Left ventricle myocardium inferior (tissue), 1 donor: ENCODE results near the gene DTX3L. TPM values are rescaled to one million over a fixed set of nuclear protein-coding genes. Genes with fewer than 3 reads are reported as not detected.
A peak's percentile ranks its signal among the peaks of the same experiment; 100 is the strongest.
"Not testable (repeated sequence)": the region's sequence is repeated elsewhere in the genome, so short reads cannot be mapped to it uniquely, and the experiment has no call there.

ENCODE experiments used
- DNase-seq: peaks from one replicate; pipeline ENCODE4 v3.0.0-alpha.2; 2020
- H3K27ac ChIP-seq: fragments of 200-600 bp; replicated peaks from 2 replicates; pipeline ENCODE4 v1.8.0; 2021
- H3K27me3 ChIP-seq: fragments of 200-600 bp; 2 replicates; pipeline ENCODE4 v1.8.0; 2021; ENCODE audit warnings: low read depth
- H3K36me3 ChIP-seq: fragments of 200-600 bp; 2 replicates; pipeline ENCODE4 v1.8.0; 2021
- H3K4me1 ChIP-seq: fragments of 200-600 bp; 2 replicates; pipeline ENCODE4 v1.8.0; 2021
- H3K4me3 ChIP-seq: fragments of 200-600 bp; 2 replicates; pipeline ENCODE4 v1.8.0; 2021; ENCODE audit warnings: mild to moderate bottlenecking, moderate library complexity
- H3K9me3 ChIP-seq: fragments of 200-600 bp; replicated peaks from 2 replicates; pipeline ENCODE4 v1.8.0; 2021
- intact Hi-C: fragments of 100-400 bp; cut with micrococcal nuclease; formaldehyde crosslinking; loops from one replicate; pipeline ENCODE4 v1.11.0; 2022
- total RNA-seq: library from RNA; stranded (reverse); fragmentation: NEBNext Ultra II Directional; extraction: Animal tissue kit (Norgen Biotek cat#: 25700); gene quantifications from one replicate; pipeline ENCODE4 v1.2.1, GENCODE V29; 2021
- TF ChIP-seq, protein P1 (sequence below): fragments of 200-600 bp; IDR thresholded peaks from 2 replicates; pipeline ENCODE4 v1.8.0; 2021; ENCODE audit warnings: antibody characterized with exemption, mild to moderate bottlenecking, borderline replicate concordance
- donor health status: DM: no; HTN: yes; CAD: no; lungs with severe emphysema.

The DTX3L gene
- total RNA-seq, 1 donor from 2014 or later = 13.6 TPM

DNA sequence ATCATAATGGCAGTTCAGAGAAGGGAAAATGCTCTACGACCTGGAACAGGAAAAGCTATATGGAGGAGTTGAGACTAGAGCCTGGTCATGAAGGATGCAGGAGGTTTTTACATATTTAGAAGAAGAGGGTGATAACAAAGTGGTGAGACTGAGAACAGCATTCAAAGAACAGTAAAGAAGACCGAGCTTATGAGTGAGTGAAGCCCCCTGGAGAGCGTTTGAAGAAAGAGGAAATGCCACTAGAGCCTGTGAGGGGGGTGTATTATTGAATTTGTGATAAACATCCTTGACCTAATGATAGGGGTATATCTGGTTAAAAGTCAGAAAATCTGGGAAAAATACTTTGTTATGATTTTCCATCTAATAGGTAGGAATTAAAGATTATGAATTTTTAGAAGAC lies 4.2 kb upstream of the DTX3L start:
- TF ChIP-seq, protein P1, sequence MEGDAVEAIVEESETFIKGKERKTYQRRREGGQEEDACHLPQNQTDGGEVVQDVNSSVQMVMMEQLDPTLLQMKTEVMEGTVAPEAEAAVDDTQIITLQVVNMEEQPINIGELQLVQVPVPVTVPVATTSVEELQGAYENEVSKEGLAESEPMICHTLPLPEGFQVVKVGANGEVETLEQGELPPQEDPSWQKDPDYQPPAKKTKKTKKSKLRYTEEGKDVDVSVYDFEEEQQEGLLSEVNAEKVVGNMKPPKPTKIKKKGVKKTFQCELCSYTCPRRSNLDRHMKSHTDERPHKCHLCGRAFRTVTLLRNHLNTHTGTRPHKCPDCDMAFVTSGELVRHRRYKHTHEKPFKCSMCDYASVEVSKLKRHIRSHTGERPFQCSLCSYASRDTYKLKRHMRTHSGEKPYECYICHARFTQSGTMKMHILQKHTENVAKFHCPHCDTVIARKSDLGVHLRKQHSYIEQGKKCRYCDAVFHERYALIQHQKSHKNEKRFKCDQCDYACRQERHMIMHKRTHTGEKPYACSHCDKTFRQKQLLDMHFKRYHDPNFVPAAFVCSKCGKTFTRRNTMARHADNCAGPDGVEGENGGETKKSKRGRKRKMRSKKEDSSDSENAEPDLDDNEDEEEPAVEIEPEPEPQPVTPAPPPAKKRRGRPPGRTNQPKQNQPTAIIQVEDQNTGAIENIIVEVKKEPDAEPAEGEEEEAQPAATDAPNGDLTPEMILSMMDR = no peak
- intact Hi-C loops = loop anchor here (5.0 kb wide), 1 partner anchor 117 kb away; no protein-coding TSS in a partner anchor
- DNase-seq = no peak
- Histone ChIP-seq H3K4me1 (peaks cover 44% of the 10 kb centered on the region), H3K9me3 (no peaks in the 10 kb centered on the region), H3K27ac (no peak overlapping the region), H3K27me3 (no peaks in the 10 kb centered on the region), H3K4me3 (no peak overlapping the region), H3K36me3 (peaks cover 47% of the 10 kb centered on the region)

DNA sequence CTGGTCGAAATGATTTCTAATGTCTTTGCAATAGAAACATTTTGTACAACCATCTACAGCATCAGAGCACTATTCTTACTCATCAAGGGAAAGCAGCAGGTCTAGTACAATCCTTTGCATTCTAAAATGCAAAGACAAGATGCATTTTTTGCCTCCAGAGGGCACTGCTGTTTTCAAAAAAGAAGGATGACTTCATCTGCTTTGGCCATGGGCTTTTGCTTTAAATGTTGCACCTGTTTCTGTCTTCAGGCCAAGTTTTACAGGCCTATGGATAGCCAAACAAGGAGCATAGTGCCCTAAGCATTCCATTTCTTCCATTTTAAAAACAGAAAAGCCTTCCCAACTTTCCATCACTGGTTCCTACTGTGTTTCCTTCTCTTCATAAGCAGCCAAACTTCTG lies 3.5 kb upstream of the DTX3L start:
- H3K27ac ChIP-seq = no peak overlapping the region
- no peaks in the 10 kb centered on the region for H3K27me3 ChIP-seq
- intact Hi-C loops = loop anchor here (5.0 kb wide), 1 partner anchor 117 kb away; no protein-coding TSS in a partner anchor
- TF ChIP-seq, protein P1 = peak; percentile 60
- no peaks in the 10 kb centered on the region for H3K9me3 ChIP-seq
- H3K36me3 ChIP-seq = peaks cover 40% of the 10 kb centered on the region
- no peak for DNase-seq
- H3K4me3 ChIP-seq = no peak overlapping the region
- H3K4me1 ChIP-seq = peaks cover 51% of the 10 kb centered on the region

DNA sequence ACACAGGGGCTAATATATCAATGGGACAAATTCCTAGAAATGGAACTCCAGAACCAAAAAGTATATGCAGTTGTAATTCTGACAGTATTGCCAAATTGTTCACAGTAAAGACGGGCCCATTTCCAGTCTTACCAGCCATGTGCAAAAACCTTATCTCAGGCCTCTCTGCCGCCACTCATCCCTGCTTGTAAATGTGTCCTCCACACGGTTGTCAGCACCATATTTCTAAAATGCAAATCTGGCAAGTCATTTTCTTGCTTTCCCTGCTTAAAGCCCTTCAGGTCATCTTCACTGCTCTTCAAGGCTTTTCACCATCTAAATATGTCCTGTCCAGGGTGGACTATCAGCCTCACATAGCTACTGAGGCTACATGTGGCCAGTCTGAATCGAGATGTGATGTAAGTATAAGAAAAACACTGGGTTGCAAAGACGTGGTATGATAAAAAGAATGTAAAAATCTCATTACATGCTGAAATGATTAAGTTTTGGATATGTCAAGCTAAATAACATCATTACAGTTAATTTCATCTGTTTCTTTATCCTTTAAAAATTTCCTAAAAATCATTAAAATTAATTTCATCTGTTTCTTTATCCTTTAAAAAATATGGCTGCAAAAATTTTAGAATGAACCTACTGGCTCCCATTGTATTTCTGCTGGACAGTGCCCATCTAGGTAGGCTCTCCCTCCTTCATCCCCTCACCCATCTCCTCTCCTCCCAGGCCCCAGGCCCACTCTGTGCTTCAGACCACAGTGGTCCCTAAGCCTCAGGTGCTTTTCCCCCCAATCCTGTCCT lies 1.0 kb upstream of the DTX3L start:
- Histone ChIP-seq H3K4me1 (peaks cover 56% of the 10 kb centered on the region), H3K4me3 (peak overlapping the region; percentile 86), H3K9me3 (no peaks in the 10 kb centered on the region)

DNA sequence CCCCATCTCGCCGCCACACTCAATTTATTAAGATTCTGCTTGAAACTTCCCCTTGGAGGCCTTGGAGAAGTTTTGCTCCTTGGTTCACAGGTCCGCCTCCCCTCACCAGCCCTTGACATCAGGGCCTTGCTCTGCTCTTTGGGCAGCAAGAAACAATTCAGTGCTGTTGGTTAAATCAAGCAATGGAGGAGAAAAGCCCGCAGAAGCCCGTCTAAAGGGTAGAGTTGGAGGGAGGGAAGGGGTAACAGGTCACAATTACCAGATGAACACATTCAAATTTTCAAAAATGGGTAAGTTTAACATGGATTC lies 467 bp upstream of the DTX3L start:
- H3K27ac ChIP-seq = peak overlapping the region; percentile 95
- no peaks in the 10 kb centered on the region for H3K9me3 ChIP-seq
- peaks cover 56% of the 10 kb centered on the region for H3K4me1 ChIP-seq
- H3K36me3 ChIP-seq = peaks cover 36% of the 10 kb centered on the region
- DNase-seq = no peak
- H3K4me3 ChIP-seq = peak overlapping the region; percentile 86
- intact Hi-C loops = loop anchor here (5.0 kb wide), 1 partner anchor 114 kb away; no protein-coding TSS in a partner anchor
- no peaks in the 10 kb centered on the region for H3K27me3 ChIP-seq
- TF ChIP-seq, protein P1 = no peak

More for the DNA sequence above, 1.0 kb upstream of the DTX3L start:
- Histone ChIP-seq H3K27ac (peak overlapping the region; percentile 95), H3K27me3 (no peaks in the 10 kb centered on the region), H3K36me3 (peaks cover 39% of the 10 kb centered on the region)
- TF ChIP-seq, protein P1 = no peak
- DNase-seq = no peak
- intact Hi-C loops = loop anchor here (5.0 kb wide), 1 partner anchor 114 kb away; no protein-coding TSS in a partner anchor

DNA sequence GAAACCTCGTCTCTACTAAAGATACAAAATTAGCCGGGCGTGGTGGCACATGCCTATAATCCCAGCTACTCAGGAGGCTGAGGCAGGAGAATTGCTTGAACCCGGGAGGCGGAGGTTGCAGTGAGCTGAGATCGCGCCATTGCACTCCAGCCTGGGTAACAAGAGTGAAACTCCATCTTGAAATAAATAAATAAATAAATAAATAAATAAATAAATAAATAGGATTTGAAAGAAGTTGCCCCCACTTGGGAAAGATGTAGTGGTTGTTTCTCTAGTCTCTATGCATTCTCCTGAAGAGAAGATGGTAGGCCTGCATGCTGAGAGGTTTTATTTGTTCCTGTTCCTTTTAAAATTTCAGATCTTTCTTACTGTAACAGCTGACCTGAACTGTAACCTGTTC lies 4.0 kb downstream of the DTX3L start:
- intact Hi-C loops, DNase-seq, H3K9me3 ChIP-seq, H3K27ac ChIP-seq, H3K27me3 ChIP-seq, H3K4me3 ChIP-seq: not testable (repeated sequence)
- peaks cover 67% of the 10 kb centered on the region for H3K36me3 ChIP-seq
- peaks cover 30% of the 10 kb centered on the region for H3K4me1 ChIP-seq

DNA sequence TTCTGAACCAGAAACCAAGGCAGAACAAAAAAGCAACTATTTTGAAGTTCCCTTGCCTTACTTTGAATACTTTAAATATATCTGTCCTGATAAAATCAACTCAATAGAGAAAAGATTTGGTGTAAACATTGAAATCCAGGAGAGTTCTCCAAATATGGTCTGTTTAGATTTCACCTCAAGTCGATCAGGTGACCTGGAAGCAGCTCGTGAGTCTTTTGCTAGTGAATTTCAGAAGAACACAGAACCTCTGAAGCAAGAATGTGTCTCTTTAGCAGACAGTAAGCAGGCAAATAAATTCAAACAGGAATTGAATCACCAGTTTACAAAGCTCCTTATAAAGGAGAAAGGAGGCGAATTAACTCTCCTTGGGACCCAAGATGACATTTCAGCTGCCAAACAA lies 4.6 kb downstream of the DTX3L start:
- no peak overlapping the region for H3K4me3 ChIP-seq
- no peaks in the 10 kb centered on the region for H3K27me3 ChIP-seq
- no peaks in the 10 kb centered on the region for H3K9me3 ChIP-seq
- H3K4me1 ChIP-seq = peaks cover 24% of the 10 kb centered on the region
- TF ChIP-seq, protein P1 = no peak
- DNase-seq = no peak
- H3K36me3 ChIP-seq = peaks cover 70% of the 10 kb centered on the region
- H3K27ac ChIP-seq = no peak overlapping the region
- intact Hi-C loops = no loop called here
